HepG2 (cell line): Measurements from ENCODE around the gene RNFT2. TPM values are rescaled to one million over a fixed set of nuclear protein-coding genes. Genes with fewer than 3 reads are reported as not detected.

Experiments
- ATAC-seq: fragments of 200-7000 bp; cut with Tn5 transposase; 3 replicates; pipeline ENCODE4 v1.9.1; 2020; ENCODE audit warnings: mild to moderate bottlenecking, moderate library complexity
- BruUV-seq: library from RNA; stranded (reverse); fragments of 400-500 nt; replicated peaks from 2 replicates; lab custom pipeline; 2021; lab: Mats Ljungman, UMichigan
- CTCF ChIA-PET: fragments of 300-600 bp; formaldehyde crosslinking; extraction: SDS; loops from one replicate; lab custom pipeline; 2021; ENCODE audit warnings: low total read pairs, inconsistent platforms, low intra/inter-chr PET ratio; lab: Yijun Ruan, JAX
- POLR2A ChIA-PET: fragments of 350-600 bp; sonication (Branson Sonifier 250); formaldehyde crosslinking; loops from one replicate; lab custom pipeline; 2020; ENCODE audit warnings: antibody characterized with exemption, inconsistent platforms; lab: Yijun Ruan, JAX
- DNase-seq: peaks from one replicate; pipeline ENCODE4 v3.0.0-alpha.2; 2015; ENCODE audit warnings: low spot score
- FAIRE-seq: peaks from 3 replicates; lab custom pipeline; 2011; peaks lifted over from hg19 to GRCh38; lab: Jason Lieb, UNC
- H2AFZ ChIP-seq: one replicate; pipeline ENCODE4 v1.6.1; 2011; ENCODE audit warnings: low read length, inconsistent platforms
- H3K27ac ChIP-seq: fragments of 300-600 bp; 3 replicates; pipeline ENCODE4 v1.8.0; 2011; ENCODE audit warnings: mixed run types, mild to moderate bottlenecking, mixed read lengths, low read length, inconsistent platforms; ENCODE audit not compliant: insufficient read depth; ENCODE audit errors: extremely low read length
- H3K27me3 ChIP-seq, 2 experiments: fragments of 200-600 bp in 1 of 2; 2 replicates in 1 of 2; 3 replicates in 1 of 2; pipeline versions ENCODE4 v1.6.0 to v1.8.0; 2011; ENCODE audit warnings: low read length in 2 of 2, mild to moderate bottlenecking in 2 of 2, moderate library complexity in 2 of 2, inconsistent platforms in 1 of 2; ENCODE audit not compliant: insufficient read depth in 2 of 2, control insufficient read depth in 1 of 2
- H3K36me3 ChIP-seq, 2 experiments: fragments of 200-600 bp in 1 of 2; replicated peaks in 1 of 2; 2 replicates in 1 of 2; 3 replicates in 1 of 2; pipeline versions ENCODE4 v1.5.1 to v1.8.0; 2011; ENCODE audit warnings: low read length in 2 of 2, inconsistent platforms in 1 of 2; ENCODE audit not compliant: insufficient read depth in 2 of 2, control insufficient read depth in 1 of 2
- H3K4me1 ChIP-seq: 2 replicates; pipeline ENCODE4 v1.5.1; 2012; ENCODE audit warnings: low read length, inconsistent platforms; ENCODE audit not compliant: insufficient read depth
- H3K4me2 ChIP-seq: 2 replicates; pipeline ENCODE4 v1.6.0; 2011; ENCODE audit warnings: low read depth, low read length, inconsistent platforms
- H3K4me3 ChIP-seq, 3 experiments: fragments of 200-600 bp in 1 of 3; sonication (generic), shearing (Covaris generic) in 1 of 3; replicated peaks in 1 of 3; 2 replicates each; pipeline ENCODE4 v1.5.1; 2011 to 2016; ENCODE audit warnings: low read length in 3 of 3, inconsistent platforms in 2 of 3, low read depth in 2 of 3, mild to moderate bottlenecking in 2 of 3, control low read depth in 1 of 3, mixed read lengths in 1 of 3; ENCODE audit not compliant: insufficient read depth in 1 of 3
- H3K79me2 ChIP-seq: one replicate; pipeline ENCODE4 v1.6.1; 2011; ENCODE audit warnings: low read length, inconsistent platforms; ENCODE audit not compliant: insufficient read depth
- H3K9ac ChIP-seq: 2 replicates; pipeline ENCODE4 v1.6.0; 2011; ENCODE audit warnings: mild to moderate bottlenecking, low read depth, low read length, inconsistent platforms; ENCODE audit not compliant: insufficient read depth
- H3K9me3 ChIP-seq: 2 replicates; pipeline ENCODE4 v1.5.1; 2012; ENCODE audit warnings: mild to moderate bottlenecking, low read length
- H4K20me1 ChIP-seq: 2 replicates; pipeline ENCODE4 v1.6.0; 2011; ENCODE audit warnings: inconsistent platforms, mild to moderate bottlenecking, low read length, moderate library complexity; ENCODE audit not compliant: insufficient read depth
- GMEB2 ChIP-seq: IDR thresholded peaks from 2 replicates; pipeline ENCODE4 v1.6.1; 2016; ENCODE audit warnings: missing biosample characterization, missing genetic modification reagents, low read depth
- MAFF ChIP-seq: IDR thresholded peaks from 2 replicates; pipeline ENCODE4 v1.6.1; 2011; ENCODE audit warnings: low read depth, low read length, improper control_type of control experiment
- MTA3 ChIP-seq: sonication (generic); formaldehyde crosslinking; IDR thresholded peaks from 2 replicates; pipeline ENCODE4 v1.4.0; 2020; ENCODE audit warnings: missing genetic modification reagents
- NBN ChIP-seq: fragments of 450-650 bp; conservative IDR thresholded peaks from 2 replicates; pipeline ENCODE4 v1.6.1; 2017
- POGZ ChIP-seq: sonication (generic); formaldehyde crosslinking; IDR thresholded peaks from 2 replicates; pipeline ENCODE4 v1.4.0; 2020; ENCODE audit warnings: mild to moderate bottlenecking, missing genetic modification reagents
- TCF12 ChIP-seq, 2 experiments: fragments of 450-650 bp in 1 of 2; sonication (generic) in 1 of 2; formaldehyde crosslinking in 1 of 2; IDR thresholded peaks; 2 replicates each; pipeline versions ENCODE4 v1.6.1 to v1.8.0; 2017 to 2022; ENCODE audit warnings: antibody characterized with exemption in 1 of 2, mild to moderate bottlenecking in 1 of 2, missing genetic modification reagents in 1 of 2, moderate library complexity in 1 of 2
- ZBTB20 ChIP-seq: sonication (generic); formaldehyde crosslinking; IDR thresholded peaks from 2 replicates; pipeline ENCODE4 v1.8.1; 2023; ENCODE audit warnings: missing genetic modification reagents, low read depth, mild to moderate bottlenecking, borderline replicate concordance
- ZBTB21 ChIP-seq: sonication (generic); formaldehyde crosslinking; IDR thresholded peaks from 2 replicates; pipeline ENCODE4 v1.4.0; 2020; ENCODE audit warnings: missing genetic modification reagents
- ZNF569 ChIP-seq: sonication (generic); formaldehyde crosslinking; IDR thresholded peaks from 2 replicates; pipeline ENCODE4 v1.5.0; 2020; ENCODE audit warnings: mild to moderate bottlenecking, missing genetic modification reagents, moderate library complexity, borderline replicate concordance
- ZSCAN25 ChIP-seq: sonication (generic); formaldehyde crosslinking; IDR thresholded peaks from 2 replicates; pipeline ENCODE4 v1.8.0; 2022; ENCODE audit warnings: mild to moderate bottlenecking, missing genetic modification reagents
- WGBS: methylation state at CpG from one replicate; pipeline ENCODE4 v1.1.6; 2017; ENCODE audit warnings: low lambda C conversion rate; 5-methylcytosine and 5-hydroxymethylcytosine counted together
- in situ Hi-C: cut with HindIII; loops from 2 replicates; pipeline ENCODE4 v1.10.0; 2017; ENCODE audit warnings: low pct_unique_long_range_greater_than_20kb; ENCODE audit not compliant: extremely low pct_ligation_motif_present
- intact Hi-C: fragments of 100-400 bp; cut with micrococcal nuclease; formaldehyde crosslinking; loops from one replicate; pipeline ENCODE4 v1.10.0; 2022; ENCODE audit not compliant: unreplicated experiment
- polyA plus RNA-seq, 8 experiments: library from polyadenylated mRNA; depleted of rRNA in 3 of 8; stranded (reverse) in 7 of 8; unstranded in 1 of 8; fragments of >200 nt; fragmentation: Illumina TruSeq in 4 of 8; extraction: Trizol in 4 of 8; gene quantifications; 2 replicates each; pipeline versions ENCODE4 v1.2.1 to v1.2.3, GENCODE V29; 2011 to 2016; ENCODE audit warnings: low read depth in 4 of 8, missing spikeins in 1 of 8, mixed read lengths in 1 of 8; ENCODE audit not compliant: insufficient read depth in 1 of 8
- total RNA-seq, 5 experiments: library from RNA; depleted of rRNA; stranded (reverse); fragments of >200 nt; fragmentation: Illumina TruSeq; extraction: Trizol; gene quantifications; 2 replicates each; pipeline ENCODE4 v1.2.3, GENCODE V29; 2016; ENCODE audit warnings: low read depth in 1 of 5

RNFT2 gene
- total and polyA plus RNA-seq, 2 of the 13 experiments (the other 11 are each of a cell fraction or from before 2014, with no cell fraction given), result 3.3 to 8.3 TPM

- no peak overlapping the region for H3K9ac ChIP-seq
- H3K4me3 ChIP-seq, result no peak overlapping the region
- intact Hi-C loops (no loop called here), in situ Hi-C loops (no loop called here)
- H2AFZ ChIP-seq, result no peak overlapping the region
- ChIA-PET CTCF (no interaction called here), POLR2A (no interaction called here)
- TF ChIP-seq POGZ, result no peak
- H4K20me1 ChIP-seq, result no peaks in the 10 kb centered on the region
- H3K79me2 ChIP-seq, result no peaks in the 10 kb centered on the region
- FAIRE-seq (no peak), DNase-seq (no peak), ATAC-seq (no peak)
- H3K36me3 ChIP-seq, result no peaks in the 10 kb centered on the region; a peak in 1 of 5 replicates
- no peak overlapping the region for H3K4me2 ChIP-seq
- BruUV-seq, result no TSS peak
- 92% methylated on average over 1 of the region's 1 CpG for WGBS
- no peak overlapping the region for H3K27ac ChIP-seq
- H3K9me3 ChIP-seq, result no peaks in the 10 kb centered on the region
- no peaks in the 10 kb centered on the region for H3K27me3 ChIP-seq
- 0 out of 2 replicates have a peak, but pooled peaks cover 6% of the 10 kb centered on the region for H3K4me1 ChIP-seq
Measured at GRCh38 chr12:116790066-116790465, 52.0 kb downstream of the RNFT2 start.

GRCh38 chr12:116792403-116792802 lies 54.3 kb downstream of the RNFT2 start:
- H3K79me2 ChIP-seq, result no peaks in the 10 kb centered on the region
- H2AFZ ChIP-seq, result no peak overlapping the region
- no peak overlapping the region for H3K4me3 ChIP-seq
- in situ Hi-C loops (no loop called here), intact Hi-C loops (no loop called here)
- CTCF ChIA-PET, result no interaction called here
- no peak overlapping the region for H3K9ac ChIP-seq
- ATAC-seq (no peak), DNase-seq (no peak), FAIRE-seq (no peak)
- H3K27me3 ChIP-seq, result no peaks in the 10 kb centered on the region
- no peak overlapping the region for H3K27ac ChIP-seq
- H3K36me3 ChIP-seq, result no peaks in the 10 kb centered on the region
- H3K4me1 ChIP-seq, result 0 out of 2 replicates have a peak, but pooled peaks cover 6% of the 10 kb centered on the region
- 91% methylated on average over 10 of the region's 10 CpGs for WGBS
- no TSS peak for BruUV-seq
- no peaks in the 10 kb centered on the region for H4K20me1 ChIP-seq
- H3K9me3 ChIP-seq, result no peaks in the 10 kb centered on the region
- POLR2A ChIA-PET, result no interaction called here
- no peak overlapping the region for H3K4me2 ChIP-seq
- no peak for TF ChIP-seq GMEB2 (CRISPR knock-in tag)
- TF ChIP-seq MAFF, result peak; percentile 24; the same call in 1 of the 2 replicates
- TF ChIP-seq ZNF569 (CRISPR knock-in tag), result no peak
- TF ChIP-seq NBN, result no peak
- no peak for TF ChIP-seq ZBTB21 (CRISPR knock-in tag)
- no peak for TF ChIP-seq ZSCAN25 (CRISPR knock-in tag)
- TF ChIP-seq TCF12 (IDR thresholded peaks at IDR 0.05), result no peak
- TF ChIP-seq TCF12 (CRISPR knock-in tag; IDR thresholded peaks at IDR 0.05), result no peak
- no peak for TF ChIP-seq MTA3 (CRISPR knock-in tag)
- no peak for TF ChIP-seq ZBTB20 (CRISPR knock-in tag)
